Prostate gland (tissue), 2 donors: ENCODE measurements around the gene ADAM10. TPM values are rescaled to one million over a fixed set of nuclear protein-coding genes. Genes with fewer than 3 reads are reported as not detected.
A peak's percentile ranks its signal among the peaks of the same experiment; 100 is the strongest.

Source experiments
- DNase-seq: peaks from one replicate; pipeline ENCODE4 v3.0.0-alpha.2; 2019; ENCODE audit warnings: low spot score
- H3K27ac ChIP-seq, 2 donors: fragments of 200-600 bp; sonication (generic); 2 replicates each; pipeline ENCODE4 v1.5.1; 2017 to 2019
- H3K27me3 ChIP-seq: fragments of 200-600 bp; sonication (generic); replicated peaks from 2 replicates; pipeline ENCODE4 v1.5.1; 2019; ENCODE audit not compliant: insufficient read depth
- H3K36me3 ChIP-seq, 2 donors: fragments of 200-600 bp; sonication (generic); 1 replicate in 1 of 2; 2 replicates in 1 of 2; pipeline versions ENCODE4 v1.5.1 to v1.8.1; 2017 to 2019
- H3K4me1 ChIP-seq: fragments of 200-600 bp; sonication (generic); replicated peaks from 2 replicates; pipeline ENCODE4 v1.5.1; 2019
- H3K4me3 ChIP-seq, 2 donors: fragments of 200-600 bp; sonication (generic); 2 replicates each; pipeline ENCODE4 v1.5.1; 2017 to 2019
- H3K9me3 ChIP-seq: fragments of 200-600 bp; sonication (generic); 2 replicates; pipeline ENCODE4 v1.5.1; 2017
- POLR2A ChIP-seq: fragments of 450-650 bp; IDR thresholded peaks from one replicate; pipeline ENCODE4 v1.6.1; 2016; ENCODE audit warnings: antibody characterized with exemption, mild to moderate bottlenecking
- POLR2AphosphoS5 ChIP-seq: sonication (generic); formaldehyde crosslinking; IDR thresholded peaks from one replicate; pipeline ENCODE4 v1.6.1; 2017; ENCODE audit warnings: antibody characterized with exemption
- WGBS: methylation state at CpG from one replicate; pipeline ENCODE4 v1.1.5; 2018; 5-methylcytosine and 5-hydroxymethylcytosine counted together
- intact Hi-C: fragments of 100-400 bp; cut with DNase I; formaldehyde crosslinking; loops from one replicate; pipeline ENCODE4 v1.14.2; 2022
- total RNA-seq, 2 donors: library from RNA; depleted of rRNA; stranded (reverse); fragments of >200 nt; gene quantifications; one replicate each; pipeline ENCODE4 v1.1.0, GENCODE V29; 2016
- TF ChIP-seq, protein P1 (sequence below), 4 experiments: fragments of 200-600 bp in 2 of 4; fragments of 450-650 bp in 2 of 4; sonication (generic) in 2 of 4; IDR thresholded peaks; 1 replicate in 3 of 4; 2 replicates in 1 of 4; pipeline ENCODE4 v1.5.1; 2016 to 2019; ENCODE audit warnings: antibody characterized with exemption in 4 of 4, mild to moderate bottlenecking in 2 of 4, moderate library complexity in 2 of 4

The ADAM10 gene
- total RNA-seq, 2 donors from 2014 or later, result 74.4 to 95.0 TPM

DNA sequence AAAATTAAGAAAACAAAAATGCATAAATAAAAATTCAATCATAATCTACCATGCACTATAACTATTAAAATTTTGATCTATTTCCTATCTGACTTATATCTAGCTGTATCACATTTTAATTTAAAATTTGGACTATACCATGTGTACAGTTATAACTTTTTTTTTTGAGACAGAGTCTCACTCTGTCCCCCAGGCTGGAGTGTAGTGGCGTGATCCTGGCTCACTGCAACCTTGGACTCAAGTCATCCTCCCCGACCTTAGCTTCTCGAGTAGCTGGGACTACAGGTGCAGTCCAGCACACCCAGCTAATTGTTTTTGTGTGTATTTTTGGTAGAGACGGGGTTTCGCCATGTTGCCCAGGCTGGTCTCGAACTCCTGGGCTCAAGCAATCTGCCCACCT is 119.9 kb downstream of the ADAM10 start:
- no peak for TF ChIP-seq POLR2A
- no peak for TF ChIP-seq POLR2AphosphoS5
- TF ChIP-seq, protein P1, sequence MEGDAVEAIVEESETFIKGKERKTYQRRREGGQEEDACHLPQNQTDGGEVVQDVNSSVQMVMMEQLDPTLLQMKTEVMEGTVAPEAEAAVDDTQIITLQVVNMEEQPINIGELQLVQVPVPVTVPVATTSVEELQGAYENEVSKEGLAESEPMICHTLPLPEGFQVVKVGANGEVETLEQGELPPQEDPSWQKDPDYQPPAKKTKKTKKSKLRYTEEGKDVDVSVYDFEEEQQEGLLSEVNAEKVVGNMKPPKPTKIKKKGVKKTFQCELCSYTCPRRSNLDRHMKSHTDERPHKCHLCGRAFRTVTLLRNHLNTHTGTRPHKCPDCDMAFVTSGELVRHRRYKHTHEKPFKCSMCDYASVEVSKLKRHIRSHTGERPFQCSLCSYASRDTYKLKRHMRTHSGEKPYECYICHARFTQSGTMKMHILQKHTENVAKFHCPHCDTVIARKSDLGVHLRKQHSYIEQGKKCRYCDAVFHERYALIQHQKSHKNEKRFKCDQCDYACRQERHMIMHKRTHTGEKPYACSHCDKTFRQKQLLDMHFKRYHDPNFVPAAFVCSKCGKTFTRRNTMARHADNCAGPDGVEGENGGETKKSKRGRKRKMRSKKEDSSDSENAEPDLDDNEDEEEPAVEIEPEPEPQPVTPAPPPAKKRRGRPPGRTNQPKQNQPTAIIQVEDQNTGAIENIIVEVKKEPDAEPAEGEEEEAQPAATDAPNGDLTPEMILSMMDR (IDR thresholded peaks at IDR 0.05), result no peak
- Histone ChIP-seq H3K9me3 (no peaks in the 10 kb centered on the region), H3K27ac (peak overlapping the region in 1 of 2 donors; percentile 73), H3K36me3 (no peaks in the 10 kb centered on the region), H3K27me3 (no peaks in the 10 kb centered on the region), H3K4me3 (no peak overlapping the region), H3K4me1 (peaks cover 3% of the 10 kb centered on the region)
- 96% methylated on average over 6 of the region's 6 CpGs for WGBS
- intact Hi-C loops, result no loop called here
- DNase-seq, result no peak

DNA sequence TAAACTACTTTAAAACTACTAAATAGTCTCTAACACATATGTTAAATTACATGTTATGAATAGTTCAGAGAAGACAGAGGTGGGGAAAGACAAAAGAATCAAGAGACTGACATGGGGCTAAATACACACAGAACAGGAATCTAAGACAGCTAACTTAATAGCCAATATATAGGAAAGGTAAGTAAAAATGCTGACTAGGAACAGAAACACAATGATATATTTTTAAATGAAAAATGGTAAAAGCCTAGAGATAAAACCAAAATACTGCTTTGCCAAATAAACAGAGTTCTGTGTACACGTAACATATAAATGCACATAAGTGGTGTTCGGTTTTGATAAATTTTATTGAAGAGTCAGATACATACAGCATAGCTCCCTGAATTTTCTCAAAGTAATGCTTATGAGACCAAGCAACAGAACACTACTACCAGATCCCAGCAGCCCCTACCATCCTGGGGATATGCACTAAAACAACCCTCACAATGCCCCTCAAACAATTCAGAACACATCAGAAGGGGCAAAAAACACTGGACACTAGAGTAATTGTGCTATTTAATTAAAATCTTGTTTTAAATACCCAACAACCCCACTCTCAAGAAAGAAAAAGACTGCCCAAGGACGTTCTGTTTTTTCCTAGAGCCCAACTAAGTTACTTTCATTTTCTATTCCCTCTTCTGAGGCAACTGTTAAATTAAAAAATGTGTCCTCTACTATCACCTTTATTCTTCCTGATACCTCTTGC is 121.1 kb downstream of the ADAM10 start:
- WGBS, result 48% methylated on average over 3 of the region's 3 CpGs
- no peaks in the 10 kb centered on the region for H3K27me3 ChIP-seq
- H3K27ac ChIP-seq, result peak overlapping the region; percentile 65 to 73
- no peak for TF ChIP-seq POLR2A
- no peak for TF ChIP-seq POLR2AphosphoS5
- TF ChIP-seq, protein P1 (IDR thresholded peaks at IDR 0.05), result no peak
- no peaks in the 10 kb centered on the region for H3K36me3 ChIP-seq
- no peak for DNase-seq
- H3K4me1 ChIP-seq, result peaks cover 3% of the 10 kb centered on the region
- intact Hi-C loops, result no loop called here
- peak overlapping the region; percentile 9 to 16 for H3K4me3 ChIP-seq
- no peaks in the 10 kb centered on the region for H3K9me3 ChIP-seq

DNA sequence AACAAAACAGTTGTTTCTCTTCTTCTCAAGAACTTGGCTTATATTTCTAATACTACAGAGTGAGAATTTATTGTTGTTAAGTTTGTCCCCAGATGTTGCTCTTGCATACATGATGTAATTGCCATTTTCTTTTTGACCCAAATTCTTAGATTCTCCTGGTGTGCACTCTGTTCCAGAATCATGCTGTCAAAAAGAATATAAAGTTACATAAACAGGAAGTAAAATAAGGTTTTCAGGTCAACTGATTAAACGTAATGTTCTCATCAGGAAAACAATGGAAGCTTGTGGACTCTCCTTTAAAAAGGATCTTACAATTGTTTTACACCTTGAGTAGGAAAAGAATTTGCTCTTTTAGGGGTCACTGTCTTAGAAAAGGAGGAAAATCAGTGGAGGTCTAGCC is 121.8 kb downstream of the ADAM10 start:
- H3K4me1 ChIP-seq, result peaks cover 3% of the 10 kb centered on the region
- H3K27me3 ChIP-seq, result no peaks in the 10 kb centered on the region
- no peak overlapping the region for H3K4me3 ChIP-seq
- peak overlapping the region; percentile 65 to 73 for H3K27ac ChIP-seq
- intact Hi-C loops, result no loop called here
- no peak for DNase-seq
- WGBS, result 0% methylated on average over 1 of the region's 1 CpG
- TF ChIP-seq POLR2A (no peak), POLR2AphosphoS5 (no peak)
- TF ChIP-seq, protein P1 (IDR thresholded peaks at IDR 0.05), result no peak
- no peaks in the 10 kb centered on the region for H3K36me3 ChIP-seq
- no peaks in the 10 kb centered on the region for H3K9me3 ChIP-seq

DNA sequence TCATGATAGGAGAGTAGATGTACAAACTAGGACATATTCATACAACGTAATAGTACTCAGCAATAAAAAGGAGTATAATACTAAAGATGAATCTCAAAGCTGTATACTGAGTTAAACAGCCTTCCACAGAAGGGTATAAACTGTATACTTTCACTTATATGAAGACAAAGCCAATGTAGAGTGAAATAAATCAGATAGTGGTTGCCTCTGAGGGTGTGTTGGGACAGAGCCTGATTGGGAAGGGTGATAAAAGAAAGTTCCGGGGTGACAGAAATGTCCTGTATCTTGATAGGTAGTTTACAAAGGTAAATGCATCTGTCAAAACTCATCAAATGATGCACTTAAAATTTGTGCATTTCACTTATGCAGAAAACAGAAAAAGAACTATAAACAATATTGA is 122.5 kb downstream of the ADAM10 start:
- Histone ChIP-seq H3K36me3 (no peaks in the 10 kb centered on the region), H3K4me3 (no peak overlapping the region), H3K27ac (peak overlapping the region in 1 of 2 donors; percentile 25), H3K27me3 (no peaks in the 10 kb centered on the region), H3K4me1 (peaks cover 3% of the 10 kb centered on the region), H3K9me3 (no peaks in the 10 kb centered on the region)
- WGBS, result 74% methylated on average over 2 of the region's 2 CpGs
- TF ChIP-seq, protein P1 (IDR thresholded peaks at IDR 0.05), result no peak
- TF ChIP-seq POLR2AphosphoS5 (no peak), POLR2A (no peak)
- DNase-seq, result no peak
- intact Hi-C loops, result no loop called here

DNA sequence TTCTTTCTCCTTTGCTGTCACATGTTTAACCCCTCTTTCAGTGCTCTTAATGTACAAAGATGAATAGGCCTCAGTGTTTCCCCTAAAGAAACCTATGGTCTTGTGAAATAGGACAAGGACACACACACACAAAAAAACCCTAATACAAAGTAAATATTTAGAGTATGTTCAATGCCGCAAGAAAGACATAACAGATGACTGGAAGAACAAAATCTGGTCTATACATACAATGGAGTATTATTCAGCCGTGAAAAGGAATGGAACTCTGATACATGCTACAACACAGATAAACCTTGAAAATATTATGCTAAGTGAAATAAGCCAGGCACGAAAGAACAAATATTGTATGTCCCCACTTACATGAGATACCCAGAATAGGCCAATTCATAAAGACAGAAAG is 123.1 kb downstream of the ADAM10 start:
- H3K9me3 ChIP-seq, result no peaks in the 10 kb centered on the region
- 96% methylated on average over 3 of the region's 3 CpGs for WGBS
- TF ChIP-seq, protein P1 (IDR thresholded peaks at IDR 0.05), result no peak
- TF ChIP-seq POLR2A (no peak), POLR2AphosphoS5 (no peak)
- H3K4me3 ChIP-seq, result no peak overlapping the region
- H3K27me3 ChIP-seq, result no peaks in the 10 kb centered on the region
- no peak overlapping the region for H3K27ac ChIP-seq
- H3K4me1 ChIP-seq, result peaks cover 3% of the 10 kb centered on the region
- intact Hi-C loops, result no loop called here
- no peaks in the 10 kb centered on the region for H3K36me3 ChIP-seq
- DNase-seq, result no peak
